GM18499 (cell line): ENCODE measurements around the gene SLF2.

ENCODE experiments used
- ATAC-seq: cut with Tn5 transposase; IDR thresholded peaks from one replicate; pipeline ENCODE4 v1.9.1; 2021; ENCODE audit warnings: moderate number of reproducible peaks; ENCODE audit not compliant: insufficient read depth, unreplicated experiment

Gene SLF2

DNA sequence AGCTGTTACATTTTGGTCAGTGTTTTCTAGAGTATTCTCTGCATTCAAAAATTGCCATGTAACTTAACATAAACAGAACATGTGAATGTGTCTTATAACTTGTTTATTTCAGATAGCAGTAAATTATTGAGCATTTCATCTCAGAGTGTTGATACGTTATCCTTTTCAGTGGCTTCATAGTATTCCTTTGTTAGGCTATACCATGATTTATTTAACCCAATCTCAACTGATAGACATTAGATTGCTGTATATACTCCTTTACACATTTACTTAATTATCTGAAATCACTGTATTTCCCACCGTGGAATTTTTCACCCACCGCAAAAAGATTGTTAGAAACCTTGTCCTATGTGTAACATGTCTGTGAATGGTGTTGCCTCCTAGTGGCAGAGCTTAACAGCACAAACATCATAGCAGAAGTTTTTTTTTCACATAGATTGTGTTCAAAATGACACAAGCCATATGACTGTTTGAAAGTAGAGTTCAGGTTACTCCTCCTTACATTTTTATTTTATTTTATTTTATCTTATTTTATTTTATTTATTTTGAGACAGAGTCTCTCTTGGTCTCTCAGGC is 21.4 kb downstream of the SLF2 start:
- no peak for ATAC-seq

DNA sequence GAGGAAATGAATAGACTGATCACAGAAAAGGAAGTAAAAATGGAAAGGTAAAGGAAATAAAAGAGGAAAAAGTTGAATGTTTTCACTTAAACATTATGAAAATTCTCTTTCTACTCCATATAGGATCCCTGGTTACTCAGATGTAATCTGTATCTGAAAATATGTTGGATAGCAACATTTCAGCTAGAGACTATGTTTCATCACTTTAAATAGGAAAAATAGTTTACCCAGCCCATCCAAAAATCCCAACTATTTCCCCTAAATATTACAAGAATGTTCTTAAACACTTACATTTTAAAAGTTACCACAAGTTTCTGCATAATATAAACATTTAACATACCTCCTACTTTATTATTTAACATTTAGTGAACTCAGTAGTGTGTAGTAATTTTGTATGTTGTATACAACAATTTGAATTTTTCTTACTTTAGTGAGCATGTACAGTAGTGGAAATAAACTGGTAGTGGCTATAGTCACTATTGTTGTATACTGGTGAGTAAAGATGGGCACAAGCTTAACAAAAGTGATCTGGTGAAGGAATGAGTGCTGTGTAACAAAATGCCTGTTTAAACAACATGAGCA is 27.1 kb downstream of the SLF2 start:
- ATAC-seq = no peak

DNA sequence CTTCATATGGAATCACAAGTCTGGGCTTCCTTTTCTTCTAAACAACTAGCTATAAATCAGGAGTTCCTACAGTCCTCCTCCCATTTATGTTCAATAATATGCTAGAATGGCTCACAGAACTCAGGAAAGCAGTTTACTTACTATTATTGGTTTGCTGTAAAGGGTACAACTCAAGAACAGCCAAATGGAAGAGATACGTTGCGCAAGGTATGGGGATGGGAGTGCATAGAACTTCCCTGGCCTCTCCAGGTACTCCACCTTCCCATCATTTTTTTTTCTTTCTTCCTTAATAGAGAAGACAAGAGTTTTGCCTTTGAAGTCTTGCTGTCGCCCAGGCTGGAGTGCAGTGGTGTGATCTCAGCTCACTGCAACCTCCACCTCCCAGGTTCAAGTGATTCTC is 29.5 kb downstream of the SLF2 start:
- no peak for ATAC-seq

DNA sequence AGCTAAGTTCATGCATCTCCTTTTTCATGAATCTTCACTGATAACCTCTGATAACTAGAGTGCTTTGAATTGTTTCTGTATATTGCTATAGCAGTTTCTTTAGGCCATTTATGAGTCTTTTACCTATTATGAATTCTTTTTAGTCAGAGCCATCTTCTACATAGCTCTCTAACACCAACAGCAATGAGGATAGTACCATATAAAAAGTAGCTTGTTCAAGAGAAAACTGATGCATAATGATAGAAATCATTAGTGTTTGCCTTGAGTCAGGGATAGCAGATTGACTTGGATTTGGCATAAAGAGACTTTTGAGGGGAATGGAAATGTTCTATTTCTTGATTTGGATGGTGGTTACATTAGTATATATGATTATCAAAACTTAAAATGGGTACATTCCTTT is 30.7 kb downstream of the SLF2 start:
- no peak for ATAC-seq

DNA sequence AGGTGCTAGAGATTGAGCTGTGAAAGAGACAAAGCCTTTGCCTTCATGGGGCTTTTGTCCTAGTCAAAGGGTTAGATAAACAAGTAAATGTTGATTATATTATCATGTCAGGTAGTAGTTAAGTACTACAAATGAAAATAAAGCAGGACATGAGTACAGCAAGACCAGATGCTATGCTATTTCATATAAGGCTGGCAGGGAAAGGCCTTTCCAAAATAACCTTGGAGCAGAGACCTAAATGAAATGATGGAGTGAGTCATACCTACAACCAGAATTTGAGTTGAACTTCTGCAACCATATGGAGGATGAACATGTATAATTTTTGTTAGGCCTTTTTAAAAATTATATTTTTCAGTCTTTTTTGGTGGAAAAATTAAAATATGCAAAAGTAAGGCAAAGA is 33.0 kb downstream of the SLF2 start:
- ATAC-seq = no peak

- no peak for ATAC-seq
These were observed 36.2 kb downstream of the SLF2 start for GRCh38 chr10:100948916-100949315.

- ATAC-seq = no peak
These were observed 47.5 kb downstream of the SLF2 start for GRCh38 chr10:100960251-100960650.

- no peak for ATAC-seq
These were observed 49.8 kb downstream of the SLF2 start for GRCh38 chr10:100962351-100963080.

DNA sequence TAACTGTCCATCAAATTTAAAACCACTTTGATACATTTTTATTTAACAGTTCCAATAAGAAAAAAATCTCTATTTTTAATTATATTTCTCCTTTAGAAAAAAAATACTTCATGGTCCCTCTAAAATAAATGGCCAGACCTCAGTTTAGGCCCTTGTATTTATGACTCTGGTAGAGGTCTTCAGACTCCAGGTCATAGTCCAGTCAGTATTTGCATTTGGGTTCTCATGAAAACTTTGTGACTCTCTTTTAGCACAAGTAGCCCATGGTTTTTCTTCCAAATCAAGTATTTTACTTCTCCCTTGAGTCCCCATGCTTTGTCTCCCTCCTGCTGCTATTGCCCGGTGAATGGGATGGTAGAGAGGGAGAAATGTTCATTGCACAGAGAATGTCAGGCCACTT is 51.1 kb downstream of the SLF2 start:
- no peak for ATAC-seq

- no peak for ATAC-seq
These were observed 53.1 kb downstream of the SLF2 start for GRCh38 chr10:100965820-100966219.

DNA sequence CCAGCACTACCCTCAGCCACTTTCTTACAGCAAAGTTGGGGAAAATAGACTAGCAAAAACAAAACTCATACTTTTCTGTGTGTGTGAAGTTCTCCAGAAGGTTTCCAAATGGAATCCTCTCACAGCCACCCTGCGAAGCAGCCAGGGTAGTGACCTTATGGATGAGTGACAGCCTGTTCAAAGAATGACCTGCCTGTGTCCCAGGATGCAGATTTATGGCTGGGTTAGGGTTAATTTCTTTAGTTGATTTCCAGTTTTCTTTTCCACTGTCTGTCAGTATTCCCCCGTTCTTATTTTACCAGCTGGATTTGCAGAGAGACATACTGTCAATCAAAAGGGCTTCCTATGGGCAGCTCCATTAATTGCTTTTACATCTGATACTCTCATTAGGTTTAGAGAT is 54.1 kb downstream of the SLF2 start:
- no peak for ATAC-seq

DNA sequence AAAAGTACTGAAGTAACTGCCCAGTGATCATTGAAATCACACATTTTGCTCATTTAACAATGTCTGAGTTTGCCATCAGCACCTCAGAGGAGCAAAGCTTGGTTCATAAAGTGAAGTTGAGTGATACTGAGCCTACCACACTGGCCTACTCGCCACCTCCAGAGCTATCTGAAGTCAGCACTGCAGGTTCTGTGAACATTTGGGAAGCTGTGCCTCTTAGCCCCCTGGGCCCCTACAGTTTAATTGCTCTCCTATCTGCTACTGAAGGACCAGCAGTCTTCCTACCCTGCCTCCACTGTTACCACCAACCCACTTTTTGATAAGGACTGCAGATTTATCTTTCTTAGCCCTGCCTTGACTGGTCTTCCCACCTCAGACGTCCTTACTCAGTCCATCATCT is 54.6 kb downstream of the SLF2 start:
- ATAC-seq = no peak

DNA sequence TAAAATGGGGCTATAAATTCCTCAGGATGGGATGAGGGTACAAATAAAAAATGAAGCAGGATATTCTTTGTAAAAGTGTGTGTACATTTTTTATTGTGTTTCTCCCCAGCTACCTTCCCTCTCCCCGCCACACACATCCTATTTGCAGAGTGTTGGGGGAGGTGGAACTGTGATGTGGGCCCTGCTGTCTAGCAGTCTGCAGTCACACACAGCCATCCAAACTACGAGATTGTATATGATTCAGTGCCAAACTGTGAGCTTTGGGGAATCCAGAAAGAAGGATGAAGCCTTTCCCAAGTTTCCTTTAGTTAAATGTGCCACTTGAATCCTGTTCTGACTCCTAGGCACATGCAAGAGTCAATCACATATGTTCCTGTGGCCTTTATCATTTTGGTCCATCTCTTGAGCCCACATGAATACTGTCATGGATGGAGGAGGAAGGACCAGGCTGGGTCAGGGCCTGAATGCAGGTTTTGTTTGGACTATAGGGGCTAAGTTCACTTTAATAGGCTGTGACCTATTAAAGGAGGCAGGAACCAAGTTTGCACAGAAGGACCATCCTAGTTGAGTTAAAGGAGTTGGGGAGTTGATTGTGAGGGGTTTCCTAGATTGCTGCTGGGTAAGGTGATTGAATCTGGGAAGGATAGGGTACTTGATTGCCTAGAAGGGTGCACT is 55.4 kb downstream of the SLF2 start:
- no peak for ATAC-seq

GRCh38 chr10:100968863-100969186 is 56.1 kb downstream of the SLF2 start:
- no peak for ATAC-seq

- ATAC-seq = no peak
These were observed 56.7 kb downstream of the SLF2 start, which contains the start of gene SEMA4G for GRCh38 chr10:100969187-100970075. TSS of gene SEMA4G (plus strand) at chr10:100969504. CDS start at chr10:100972913, 3,409 bp downstream.

- ATAC-seq = no peak
These were observed 57.5 kb downstream of the SLF2 start for GRCh38 chr10:100970076-100970913.

- ATAC-seq = no peak
These were observed 58.4 kb downstream of the SLF2 start for GRCh38 chr10:100970914-100971811.

DNA sequence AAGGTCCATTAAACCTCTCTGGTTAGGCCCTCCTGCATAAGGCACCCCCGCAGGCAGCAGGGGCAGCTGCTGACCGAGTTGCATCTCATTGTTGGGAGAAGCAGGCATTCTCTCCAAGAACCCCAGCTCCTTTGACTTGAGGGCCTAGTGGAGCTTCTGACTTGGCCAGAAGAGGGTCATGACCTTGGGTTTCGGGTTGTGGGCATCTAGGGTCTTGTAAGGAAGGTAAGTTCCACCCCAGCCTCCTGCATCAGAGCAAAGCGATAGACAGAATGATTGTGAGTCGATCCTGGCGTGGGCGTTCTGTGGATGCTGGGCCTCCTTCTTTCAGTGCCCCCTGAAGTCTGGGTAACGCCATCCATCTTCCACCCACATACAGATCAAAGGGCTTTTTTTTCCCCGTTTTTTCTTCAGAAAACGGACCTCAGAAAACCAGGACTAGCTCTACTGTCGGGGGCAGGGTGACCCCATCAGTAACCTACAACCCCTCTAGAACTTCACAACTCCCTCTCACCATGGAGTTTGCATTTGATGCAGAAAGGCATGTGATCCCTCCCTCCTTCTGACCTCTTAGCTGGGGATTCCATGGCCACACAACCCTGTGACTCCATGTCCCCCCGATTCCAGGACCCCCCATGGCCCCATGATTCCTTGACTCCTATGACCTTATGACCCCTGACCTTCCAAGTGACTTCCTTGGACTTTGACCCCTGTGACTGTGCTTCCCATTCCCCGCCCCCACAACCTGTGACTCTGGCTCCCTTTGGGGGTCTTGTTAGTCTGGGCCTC is 59.5 kb downstream of the SLF2 start:
- no peak for ATAC-seq
